KBM-7 (cell line): ENCODE measurements around the gene FLNB.
A peak's percentile ranks its signal among the peaks of the same experiment; 100 is the strongest.

Experiments used
- DNase-seq: peaks from one replicate; pipeline ENCODE4 v3.0.0-alpha.2; 2015
- in situ Hi-C: fragments of 300-500 bp; cut with MboI; formaldehyde crosslinking; loops from 2 replicates; pipeline ENCODE4 v1.14.3; 2020; ENCODE audit warnings: low sequenced_read_pairs, low pct_unique_long_range_greater_than_20kb, mixed read lengths

FLNB gene

DNA sequence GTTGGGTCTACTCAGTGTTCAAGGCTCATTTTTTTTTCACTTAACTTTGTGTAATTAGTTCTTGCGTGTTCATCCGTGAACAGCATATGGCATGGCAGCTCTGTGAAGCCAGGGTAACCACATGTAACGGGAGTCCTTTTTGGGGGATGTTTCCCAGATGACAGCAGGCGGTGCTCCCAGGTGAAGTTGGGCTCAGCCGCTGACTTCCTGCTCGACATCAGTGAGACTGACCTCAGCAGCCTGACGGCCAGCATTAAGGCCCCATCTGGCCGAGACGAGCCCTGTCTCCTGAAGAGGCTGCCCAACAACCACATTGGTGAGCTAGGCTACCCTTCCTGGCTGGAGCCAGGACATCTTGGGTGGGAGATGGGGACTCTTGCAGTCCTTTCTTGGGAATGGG is 139.8 kb downstream of the FLNB start:
- in situ Hi-C loops: no loop called here

DNA sequence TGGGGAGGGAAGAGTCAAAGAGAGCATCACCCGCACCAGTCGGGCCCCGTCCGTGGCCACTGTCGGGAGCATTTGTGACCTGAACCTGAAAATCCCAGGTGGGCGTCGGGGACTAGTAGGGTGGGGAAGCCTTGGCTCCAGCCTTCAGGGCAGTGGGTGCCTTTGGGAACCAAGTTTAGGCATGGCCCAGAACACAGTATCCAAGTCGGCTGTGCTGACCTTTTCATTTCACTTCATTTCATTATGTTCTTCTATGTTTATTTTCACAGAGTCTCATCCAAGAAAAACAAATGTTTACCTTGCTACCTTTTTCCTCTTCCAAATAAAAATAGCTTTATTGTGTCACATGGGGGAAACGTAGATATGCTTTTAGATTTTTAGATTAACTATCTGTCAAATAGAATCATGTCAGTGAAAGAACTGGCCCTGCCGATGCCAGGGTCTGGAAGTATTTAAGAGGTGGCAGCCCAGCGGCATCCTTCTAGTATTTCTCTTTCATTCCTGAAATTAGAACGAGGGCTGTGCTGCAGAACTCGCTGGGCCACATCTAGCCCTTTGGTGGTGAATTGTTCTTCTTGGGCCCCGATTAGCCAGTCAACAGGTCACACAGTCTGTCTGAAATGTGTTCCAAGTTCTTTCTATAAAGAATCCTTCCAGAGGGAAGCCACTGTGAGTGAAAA is 142.0 kb downstream of the FLNB start:
- no peak for DNase-seq
- in situ Hi-C loops: no loop called here

More for the DNA sequence above, 139.8 kb downstream of the FLNB start:
- DNase-seq: no peak

DNA sequence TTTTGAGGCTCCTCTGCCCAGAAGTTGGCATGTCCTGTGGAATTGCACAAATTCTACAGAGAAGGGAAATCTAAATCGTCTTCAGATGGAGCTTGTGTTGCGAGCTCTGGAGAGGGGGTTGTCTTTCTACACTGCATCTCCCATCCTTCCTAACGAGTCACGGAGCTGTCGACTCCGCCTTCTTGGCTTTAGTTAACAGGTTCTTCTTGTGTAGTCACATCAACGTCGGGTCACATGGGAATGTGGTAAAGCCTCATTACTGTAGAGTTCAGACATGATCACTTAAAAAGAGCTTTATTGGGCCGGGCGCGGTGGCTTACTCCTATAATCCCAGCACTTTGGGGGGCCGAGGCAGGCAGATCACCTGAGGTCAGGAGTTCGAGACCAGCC is 142.6 kb downstream of the FLNB start:
- in situ Hi-C loops: no loop called here
- no peak for DNase-seq

DNA sequence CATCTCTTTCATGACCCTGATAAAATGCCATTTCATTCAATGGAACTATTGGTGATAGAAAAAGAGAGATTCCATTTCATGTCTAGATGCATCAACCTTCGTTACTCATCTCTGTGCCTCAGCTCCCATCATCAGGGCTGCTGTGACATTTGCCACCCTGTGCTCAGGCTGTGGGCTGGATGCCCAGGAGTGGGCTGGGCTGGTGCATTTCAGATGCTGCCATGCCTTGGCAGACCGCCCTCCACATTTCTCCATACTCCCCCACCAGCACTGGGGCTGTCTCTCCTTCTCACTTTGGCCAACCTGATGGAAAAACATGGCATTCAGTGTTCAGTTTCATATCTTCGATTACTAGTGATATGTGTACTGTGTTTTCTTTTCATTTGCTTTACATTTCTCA is 143.4 kb downstream of the FLNB start:
- in situ Hi-C loops: no loop called here
- DNase-seq: no peak

DNA sequence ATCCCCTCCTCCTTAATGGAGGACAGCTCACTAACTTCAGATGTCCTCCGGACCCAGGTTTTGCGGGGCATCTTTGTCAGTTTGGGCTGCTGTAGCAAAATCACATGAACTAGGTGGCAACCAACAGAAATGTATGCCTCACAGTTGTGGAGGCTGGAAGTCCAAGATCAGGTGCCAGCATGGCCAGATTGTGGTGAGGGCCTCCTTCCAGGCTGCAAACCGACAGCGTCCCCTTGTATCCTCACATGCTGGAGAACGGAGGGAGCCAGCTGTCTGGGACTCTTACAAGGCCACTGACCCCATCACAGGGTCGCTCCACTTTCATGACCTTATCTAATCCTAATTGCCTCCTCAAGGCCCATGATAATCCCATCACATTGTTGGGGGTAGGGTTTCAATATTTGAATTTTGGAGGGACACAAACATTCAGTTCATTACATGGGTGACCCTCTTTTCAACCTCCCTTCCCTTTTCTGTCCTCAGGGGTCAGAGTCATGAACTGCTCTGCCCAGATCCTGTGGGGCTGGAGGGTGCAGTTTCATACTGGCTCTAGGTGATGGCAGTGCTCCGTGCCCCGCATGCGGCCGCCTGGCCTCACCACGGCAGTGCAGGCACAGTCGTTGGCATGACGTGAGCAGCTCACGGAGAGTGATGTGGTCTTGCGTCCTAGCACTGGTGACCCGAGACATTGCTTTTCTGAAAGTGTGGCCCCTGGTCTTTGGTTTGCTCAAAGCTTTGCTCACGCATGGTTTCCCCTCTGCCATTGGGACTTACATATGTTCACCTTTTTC is 144.2 kb downstream of the FLNB start:
- in situ Hi-C loops: no loop called here
- DNase-seq: no peak

DNA sequence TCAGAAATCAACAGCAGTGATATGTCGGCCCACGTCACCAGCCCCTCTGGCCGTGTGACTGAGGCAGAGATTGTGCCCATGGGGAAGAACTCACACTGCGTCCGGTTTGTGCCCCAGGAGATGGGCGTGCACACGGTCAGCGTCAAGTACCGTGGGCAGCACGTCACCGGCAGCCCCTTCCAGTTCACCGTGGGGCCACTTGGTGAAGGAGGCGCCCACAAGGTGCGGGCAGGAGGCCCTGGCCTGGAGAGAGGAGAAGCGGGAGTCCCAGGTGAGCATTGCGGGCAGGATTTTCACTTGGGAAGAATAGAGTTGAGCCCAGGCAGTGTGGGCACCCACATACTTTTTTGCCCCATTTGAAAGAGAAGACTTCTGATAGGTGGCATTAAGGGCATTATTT is 145.1 kb downstream of the FLNB start:
- in situ Hi-C loops: no loop called here
- DNase-seq: no peak

DNA sequence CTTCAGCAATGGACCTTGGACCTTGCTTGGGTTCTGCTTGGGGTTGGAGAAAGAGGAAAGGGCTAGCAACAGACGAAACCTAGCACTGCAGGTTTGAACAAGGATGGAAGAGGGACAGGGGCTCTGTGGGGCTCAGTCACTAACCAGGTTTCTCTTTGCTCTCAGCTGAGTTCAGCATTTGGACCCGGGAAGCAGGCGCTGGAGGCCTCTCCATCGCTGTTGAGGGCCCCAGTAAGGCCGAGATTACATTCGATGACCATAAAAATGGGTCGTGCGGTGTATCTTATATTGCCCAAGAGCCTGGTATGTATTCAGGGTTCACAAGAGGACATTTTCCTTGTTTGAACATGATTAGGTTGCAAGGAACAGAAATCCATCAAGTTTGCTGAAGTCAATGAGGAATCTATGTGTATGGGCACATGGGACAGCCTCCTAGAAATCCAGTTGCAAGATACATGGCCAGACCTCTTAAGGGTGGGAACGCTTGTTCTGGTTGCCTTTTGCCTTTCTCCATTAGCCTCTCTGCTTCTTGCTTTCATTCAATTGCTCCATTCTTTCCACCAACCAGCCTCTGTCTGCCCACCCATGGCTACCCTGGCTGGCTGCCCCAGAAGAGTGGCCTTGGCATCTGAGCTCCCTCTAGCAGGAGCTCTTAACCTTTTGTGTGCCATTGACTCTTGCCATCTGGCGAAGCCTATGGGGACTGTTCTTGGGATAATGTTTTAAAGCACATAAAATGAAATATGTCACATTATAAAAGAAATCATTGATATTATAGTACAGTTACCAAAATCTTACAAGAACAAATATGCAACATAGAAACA is 146.6 kb downstream of the FLNB start:
- DNase-seq: no peak
- in situ Hi-C loops: no loop called here

DNA sequence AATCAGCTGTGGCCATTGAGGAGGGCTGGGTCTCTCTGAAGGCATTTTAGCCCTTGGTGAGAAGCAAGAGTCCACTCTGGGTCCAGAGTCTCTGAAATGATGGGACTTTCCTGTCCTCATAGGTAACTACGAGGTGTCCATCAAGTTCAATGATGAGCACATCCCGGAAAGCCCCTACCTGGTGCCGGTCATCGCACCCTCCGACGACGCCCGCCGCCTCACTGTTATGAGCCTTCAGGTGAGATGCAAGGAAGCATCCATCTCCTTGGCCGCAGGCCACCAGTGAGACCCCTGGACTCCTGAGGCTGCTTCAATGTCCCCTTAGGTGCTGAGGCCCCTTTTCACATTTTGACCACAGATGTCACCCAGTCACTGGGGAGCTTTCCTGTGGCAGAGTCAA is 147.6 kb downstream of the FLNB start:
- DNase-seq: no peak
- in situ Hi-C loops: no loop called here

DNA sequence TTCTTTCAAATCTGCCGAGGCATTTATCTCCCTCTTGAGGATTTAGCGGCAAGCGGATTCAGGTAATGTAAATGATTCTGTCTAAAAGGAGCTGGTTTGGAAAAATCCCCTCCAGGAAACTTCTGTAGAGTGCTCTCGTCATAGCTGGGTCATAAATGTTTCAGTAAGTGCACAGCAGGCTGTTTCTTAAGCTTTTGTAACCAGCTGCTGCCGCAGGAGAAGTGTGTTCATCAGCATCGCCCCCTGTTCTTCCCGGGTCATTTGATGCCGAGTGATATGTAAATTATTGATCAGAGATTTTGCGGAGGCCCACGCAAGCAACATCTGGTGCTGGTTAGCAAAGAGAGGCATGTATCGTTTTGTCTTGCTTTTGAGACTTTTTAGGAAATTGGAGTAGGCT is 149.5 kb downstream of the FLNB start:
- in situ Hi-C loops: no loop called here

DNA sequence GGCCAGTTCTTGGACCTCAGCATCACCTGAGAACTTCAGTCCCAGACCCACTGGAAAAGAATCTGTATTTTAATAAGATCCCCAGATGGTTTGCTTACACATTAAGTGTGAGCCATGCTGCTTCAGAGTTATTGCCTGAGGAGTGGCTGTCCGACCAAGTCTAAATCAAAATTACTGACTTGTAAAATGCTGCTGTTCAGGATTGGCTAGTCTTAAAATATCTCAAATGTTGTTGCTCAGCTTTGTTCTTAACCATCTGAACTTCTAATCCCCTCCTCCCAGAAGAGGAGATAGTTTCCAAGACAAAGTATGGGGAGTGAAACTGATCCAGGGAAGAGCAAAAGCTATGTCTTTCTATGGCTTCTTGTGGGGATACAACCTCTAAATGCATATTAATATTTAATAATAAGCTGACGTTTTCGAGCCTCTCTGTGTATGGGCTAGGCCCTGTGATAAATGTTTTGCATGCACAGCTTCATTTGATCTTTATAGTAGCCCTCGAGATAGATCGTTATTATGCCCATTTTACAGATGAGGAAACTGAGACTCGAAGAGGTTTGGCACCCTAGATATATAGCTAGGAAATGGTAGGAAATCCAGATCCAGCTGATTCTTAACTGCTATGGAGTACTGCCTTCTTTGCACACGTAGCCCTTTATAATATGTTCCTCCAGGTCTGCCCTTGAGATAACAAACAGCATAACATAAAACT is 150.4 kb downstream of the FLNB start:
- no peak for DNase-seq
- in situ Hi-C loops: no loop called here

More for the DNA sequence above, 149.5 kb downstream of the FLNB start:
- no peak for DNase-seq

DNA sequence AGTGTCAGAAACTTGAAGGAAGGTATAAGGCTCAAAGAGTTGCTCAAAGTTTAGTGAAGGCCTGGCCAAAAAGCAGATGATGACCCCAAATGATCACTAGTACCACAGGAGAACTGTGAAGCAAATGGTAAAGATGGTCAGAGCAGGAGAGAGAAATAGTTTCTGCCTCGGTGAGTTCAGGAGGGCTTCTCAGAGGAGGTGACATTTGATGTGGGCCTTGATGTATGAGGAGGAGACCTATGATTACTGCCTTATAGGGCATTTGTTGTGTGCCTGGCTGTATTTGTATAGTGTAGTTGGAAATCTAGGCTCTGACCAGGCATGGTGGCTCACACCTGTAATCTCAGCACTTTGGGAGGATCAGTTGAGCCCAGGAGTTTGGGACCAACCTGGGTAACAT is 152.2 kb downstream of the FLNB start:
- no peak for DNase-seq
- in situ Hi-C loops: no loop called here

DNA sequence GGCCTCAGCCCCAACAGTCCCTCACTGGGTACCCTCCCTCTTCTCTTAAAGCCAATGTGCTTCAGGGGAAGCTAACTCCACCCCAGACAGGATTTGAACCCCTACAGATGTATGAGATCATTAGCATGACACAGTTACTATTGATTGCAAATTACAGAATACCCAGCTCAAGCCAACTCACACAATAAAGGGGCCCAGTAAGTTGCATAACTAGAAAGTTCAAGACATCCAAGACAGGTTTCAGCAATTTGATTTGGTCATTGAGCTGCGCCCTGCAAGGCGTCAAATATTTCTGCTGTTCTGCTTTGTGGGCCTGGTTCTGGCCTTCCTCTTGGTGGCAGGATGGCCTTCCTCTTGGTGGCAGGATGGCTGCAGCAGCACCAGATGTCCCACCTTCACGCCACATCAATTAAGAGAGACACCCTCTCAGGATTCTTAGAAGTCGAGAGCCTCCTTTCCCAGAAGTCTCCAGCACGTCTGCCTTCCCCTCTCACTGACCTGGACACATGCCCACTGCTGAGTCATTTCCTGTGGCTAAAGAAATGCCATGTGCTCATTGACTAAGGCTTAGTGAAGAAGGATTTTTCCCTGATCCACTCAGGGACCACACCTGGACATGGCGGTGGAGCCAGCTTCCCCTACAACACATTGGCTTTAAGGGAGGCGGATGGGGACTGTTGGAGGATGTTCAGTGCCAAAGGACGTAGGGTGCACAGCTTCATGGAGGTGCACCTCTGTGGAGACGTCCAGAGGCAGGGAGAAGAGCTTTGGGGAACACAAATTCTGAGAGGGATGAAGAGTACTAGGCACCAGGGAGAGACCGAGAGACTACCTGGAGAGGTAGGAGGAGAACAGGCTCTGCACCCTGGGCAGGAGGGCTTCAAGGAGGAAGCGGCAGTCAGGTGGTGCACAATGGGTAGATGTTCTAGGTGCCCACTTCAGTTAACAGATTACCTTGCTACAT is 153.5 kb downstream of the FLNB start:
- in situ Hi-C loops: no loop called here
- DNase-seq: peak; percentile 21

DNA sequence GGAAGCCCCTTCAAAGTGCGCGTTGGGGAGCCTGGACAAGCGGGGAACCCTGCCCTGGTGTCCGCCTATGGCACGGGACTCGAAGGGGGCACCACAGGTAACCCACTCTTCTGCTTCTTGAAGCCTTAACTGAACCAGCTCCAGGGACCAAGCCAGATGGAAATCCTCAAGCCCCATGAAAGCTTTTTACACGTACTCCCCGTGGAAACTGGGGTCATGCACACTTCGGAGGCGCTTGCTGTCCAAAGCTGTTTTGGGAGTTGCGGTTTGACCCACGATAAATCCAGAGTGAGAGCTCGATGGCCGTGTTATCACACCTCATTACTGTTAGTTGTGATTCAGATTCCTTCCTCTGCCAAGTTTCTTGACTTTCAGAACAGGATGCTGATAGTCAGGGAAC is 155.0 kb downstream of the FLNB start:
- no peak for DNase-seq
- in situ Hi-C loops: no loop called here

DNA sequence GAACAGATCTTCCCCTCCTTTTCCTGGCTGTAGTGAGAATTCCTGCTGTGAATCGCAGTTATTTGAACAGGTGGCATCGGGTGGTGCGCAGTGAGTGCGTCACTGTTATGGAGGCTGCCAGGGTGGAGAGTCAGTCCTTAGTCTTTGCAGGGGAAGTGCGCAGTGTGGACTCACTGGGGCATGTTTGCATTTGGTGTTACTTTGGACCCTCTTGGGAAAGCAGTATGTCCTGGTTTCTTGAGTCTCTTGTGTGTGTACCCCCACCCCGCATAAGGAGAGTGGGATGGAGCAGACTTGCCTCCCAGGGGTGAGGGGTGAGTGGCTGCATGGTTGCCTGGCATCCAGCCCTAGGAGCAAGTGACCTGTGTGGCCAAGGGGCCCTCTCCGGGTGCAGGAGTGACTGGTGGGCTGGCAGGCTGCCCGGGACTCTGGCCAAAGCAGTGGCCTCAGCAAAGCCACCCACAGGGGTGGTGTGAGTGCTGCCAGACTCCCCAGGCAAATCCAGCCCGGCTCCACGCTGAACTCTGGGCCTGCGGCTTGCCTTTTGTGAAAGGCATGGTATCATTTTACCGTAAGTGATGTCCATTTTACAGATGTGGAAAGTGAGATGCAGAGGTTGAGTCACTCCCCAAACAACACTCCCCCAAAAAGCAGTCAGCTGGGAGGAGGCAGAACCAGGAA is 156.1 kb downstream of the FLNB start:
- in situ Hi-C loops: no loop called here
- no peak for DNase-seq

DNA sequence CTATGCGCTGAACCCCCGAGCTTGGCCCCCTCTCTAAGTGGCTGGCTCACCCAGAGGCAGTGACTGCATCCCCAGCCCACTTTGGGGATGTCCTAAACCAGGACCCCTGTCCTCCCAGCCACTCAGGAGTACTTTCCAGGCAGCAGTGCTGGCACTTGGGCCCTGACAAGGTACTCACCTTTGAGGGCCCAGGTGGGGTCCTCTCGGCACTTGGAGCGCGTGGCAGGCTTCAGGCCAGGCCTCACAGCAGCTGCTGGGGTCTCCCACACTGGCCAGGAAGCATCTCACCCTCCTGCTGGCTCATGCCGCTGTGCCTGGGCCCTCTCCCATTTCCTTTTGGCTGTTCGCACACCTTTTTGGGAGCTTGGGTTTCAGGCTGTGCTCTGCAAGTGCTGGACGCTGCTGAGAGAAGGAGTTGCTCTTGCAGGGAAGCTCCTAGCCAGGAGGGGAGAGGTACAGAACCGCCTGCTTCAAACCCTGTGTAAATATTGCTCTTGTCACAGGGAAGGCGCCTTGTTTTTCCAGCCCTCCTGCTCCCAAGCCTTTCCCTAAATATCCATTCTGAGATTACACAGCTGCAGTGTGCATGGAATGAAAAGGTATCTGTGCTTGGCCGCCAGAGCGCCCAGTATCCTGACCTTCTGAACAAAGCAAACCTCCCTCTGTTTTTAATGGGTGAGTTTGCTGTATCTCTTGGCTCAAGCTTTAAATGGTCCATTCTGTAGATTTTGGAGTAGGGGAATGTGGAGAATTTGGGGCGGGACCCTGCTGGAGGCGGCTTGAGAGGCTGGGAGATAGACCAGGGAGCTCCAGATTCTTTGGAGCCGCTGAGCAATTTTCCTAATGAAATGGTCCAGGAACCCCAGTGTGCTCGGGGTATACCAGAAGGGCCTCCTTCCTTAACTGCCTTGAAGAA is 156.9 kb downstream of the FLNB start:
- no peak for DNase-seq
- in situ Hi-C loops: no loop called here

DNA sequence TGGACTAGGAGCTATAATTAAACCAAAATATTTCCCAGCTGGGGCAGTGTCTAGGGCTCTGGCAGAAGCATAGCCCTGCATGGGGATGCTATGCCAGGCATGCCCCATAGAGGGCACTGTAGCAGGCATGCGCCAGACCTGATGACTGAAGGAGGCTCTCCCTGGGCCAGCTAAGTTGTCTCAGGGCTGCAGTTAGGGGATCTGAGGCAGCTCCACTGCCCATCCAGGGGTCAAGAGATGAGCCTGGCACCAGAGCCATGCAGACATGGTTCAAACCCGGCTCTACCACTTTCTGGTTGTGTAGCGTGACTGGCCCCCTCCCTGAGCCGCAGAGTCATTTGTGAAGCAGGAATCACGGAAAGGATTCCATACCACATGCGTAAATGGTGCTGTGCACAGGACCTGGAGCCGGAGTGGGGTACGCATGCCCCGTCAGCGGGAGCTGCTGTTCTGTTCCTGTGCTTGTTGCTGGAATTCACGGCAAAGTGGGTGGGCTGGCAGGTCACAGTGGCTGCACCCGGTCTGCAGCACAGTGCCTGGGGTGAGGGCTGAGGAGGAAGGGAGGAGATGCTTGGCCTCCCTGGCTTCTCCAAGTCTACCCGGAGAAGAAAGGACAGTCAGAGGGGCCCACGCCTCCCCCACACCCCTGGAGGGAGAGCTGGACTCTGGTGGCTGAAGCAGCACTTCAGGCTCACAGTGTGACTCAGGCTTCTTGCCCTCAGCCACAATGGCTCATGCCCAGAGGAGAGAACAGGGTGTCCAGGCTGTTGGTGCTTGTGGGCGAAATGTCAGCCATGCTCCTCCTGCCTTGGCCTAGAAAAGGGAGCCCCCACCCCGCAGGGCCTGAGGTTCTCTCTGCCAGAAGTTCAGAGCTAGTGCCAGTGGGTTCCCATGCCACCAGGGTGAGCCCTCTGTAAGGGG is 159.5 kb downstream of the FLNB start:
- in situ Hi-C loops: no loop called here
- DNase-seq: peak; percentile 63
